ENCODE results near the gene LHFPL2.

LHFPL2 gene

DNA sequence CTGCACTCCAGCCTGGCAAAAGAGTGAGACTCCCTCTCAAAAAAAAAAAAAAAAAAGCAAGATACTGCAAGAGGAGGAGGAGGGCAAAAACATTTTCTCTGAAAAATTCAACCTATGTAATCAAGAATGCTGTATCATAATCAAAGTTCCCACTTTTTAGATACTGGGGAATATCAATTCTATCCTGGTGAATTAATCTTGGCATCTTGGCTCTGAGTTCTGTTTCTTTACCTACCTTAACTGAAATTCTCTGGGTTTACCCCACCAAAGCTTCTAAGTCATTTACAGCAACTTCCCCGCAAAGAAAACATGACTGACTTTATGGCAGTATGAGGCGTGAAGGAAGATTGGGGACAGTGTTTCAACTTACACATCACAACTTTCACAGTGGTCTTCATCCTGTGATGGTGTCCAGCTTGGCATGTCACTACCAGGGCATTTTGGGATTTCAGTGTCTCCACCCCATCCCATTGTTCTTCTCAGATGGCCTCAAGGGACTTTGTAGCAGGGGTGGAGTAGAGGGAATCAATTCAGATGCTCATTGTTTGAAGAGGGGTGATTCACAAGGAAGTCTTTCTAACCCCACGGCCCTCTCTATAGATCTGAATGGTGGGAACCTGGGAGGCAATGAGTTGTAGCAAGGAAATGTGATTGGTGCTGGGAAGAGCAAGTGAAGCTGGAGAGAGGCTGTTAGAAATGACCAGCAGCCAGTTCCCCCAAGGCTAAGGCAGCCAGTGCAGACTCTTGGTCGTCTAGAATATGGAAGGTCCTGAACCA, 157.7 kb downstream of the LHFPL2 start:
- H3K9me3 ChIP-seq (ENCODE audit: control insufficient read depth, insufficient read depth, low read length), result no peaks in the 10 kb centered on the region
- peaks cover 9% of the 10 kb centered on the region; the same call in 1 of the 2 replicates for H3K36me3 ChIP-seq (ENCODE audit: control insufficient read depth, low read length)
- H3F3A ChIP-seq (ENCODE audit: control insufficient read depth, insufficient read depth), result no peaks in the 10 kb centered on the region
- no peaks in the 10 kb centered on the region for H3K9me2 ChIP-seq (replicated peaks; ENCODE audit: control insufficient read depth, low read length)
- H3K79me2 ChIP-seq (ENCODE audit: control insufficient read depth, low read length), result no peaks in the 10 kb centered on the region
- TF ChIP-seq EZH2phosphoT487 (IDR thresholded peaks at IDR 0.05; ENCODE audit: borderline replicate concordance, low read length), result no peak
- TF ChIP-seq, protein P1, sequence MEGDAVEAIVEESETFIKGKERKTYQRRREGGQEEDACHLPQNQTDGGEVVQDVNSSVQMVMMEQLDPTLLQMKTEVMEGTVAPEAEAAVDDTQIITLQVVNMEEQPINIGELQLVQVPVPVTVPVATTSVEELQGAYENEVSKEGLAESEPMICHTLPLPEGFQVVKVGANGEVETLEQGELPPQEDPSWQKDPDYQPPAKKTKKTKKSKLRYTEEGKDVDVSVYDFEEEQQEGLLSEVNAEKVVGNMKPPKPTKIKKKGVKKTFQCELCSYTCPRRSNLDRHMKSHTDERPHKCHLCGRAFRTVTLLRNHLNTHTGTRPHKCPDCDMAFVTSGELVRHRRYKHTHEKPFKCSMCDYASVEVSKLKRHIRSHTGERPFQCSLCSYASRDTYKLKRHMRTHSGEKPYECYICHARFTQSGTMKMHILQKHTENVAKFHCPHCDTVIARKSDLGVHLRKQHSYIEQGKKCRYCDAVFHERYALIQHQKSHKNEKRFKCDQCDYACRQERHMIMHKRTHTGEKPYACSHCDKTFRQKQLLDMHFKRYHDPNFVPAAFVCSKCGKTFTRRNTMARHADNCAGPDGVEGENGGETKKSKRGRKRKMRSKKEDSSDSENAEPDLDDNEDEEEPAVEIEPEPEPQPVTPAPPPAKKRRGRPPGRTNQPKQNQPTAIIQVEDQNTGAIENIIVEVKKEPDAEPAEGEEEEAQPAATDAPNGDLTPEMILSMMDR (IDR thresholded peaks at IDR 0.05; ENCODE audit: low read depth, low read length, poor library complexity, severe bottlenecking), result no peak
- no peak overlapping the region for H3K27ac ChIP-seq (ENCODE audit: low read depth, low read length)
- H3K4me2 ChIP-seq (ENCODE audit: low read length), result no peak overlapping the region
- H4K20me1 ChIP-seq (ENCODE audit: control insufficient read depth, insufficient read depth, low read depth, low read length), result no peaks in the 10 kb centered on the region
- no peaks in the 10 kb centered on the region for H3K27me3 ChIP-seq (ENCODE audit: control insufficient read depth, low read length)
- H3K4me1 ChIP-seq (ENCODE audit: control insufficient read depth, low read length), result peaks cover 3% of the 10 kb centered on the region
- no peak overlapping the region for H3K4me3 ChIP-seq (ENCODE audit: low read length)

DNA sequence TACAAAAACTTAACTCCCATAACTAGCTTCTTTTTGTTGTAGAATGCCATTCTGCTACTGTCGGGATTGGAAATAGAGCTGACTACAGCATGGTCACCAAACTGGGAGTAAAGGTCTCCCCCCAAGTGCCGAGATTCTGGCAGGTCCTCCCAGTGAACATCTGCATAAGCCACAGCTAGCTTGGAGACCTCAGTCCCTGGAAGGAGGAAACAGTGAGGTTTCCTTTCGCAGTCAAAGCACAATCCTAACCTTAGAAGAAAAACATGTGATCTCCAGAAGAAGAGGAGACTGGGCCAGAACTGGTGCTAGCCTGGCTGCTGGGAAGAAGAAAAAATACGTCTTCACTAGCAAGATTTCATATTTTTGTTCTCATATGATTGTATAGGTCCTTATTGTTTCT, 160.7 kb downstream of the LHFPL2 start:
- TF ChIP-seq, protein P1 (IDR thresholded peaks at IDR 0.05; ENCODE audit: low read depth, low read length, poor library complexity, severe bottlenecking), result no peak
- TF ChIP-seq EZH2phosphoT487 (IDR thresholded peaks at IDR 0.05; ENCODE audit: borderline replicate concordance, low read length), result no peak
- H3K9me2 ChIP-seq (replicated peaks; ENCODE audit: control insufficient read depth, low read length), result no peaks in the 10 kb centered on the region
- H3K4me1 ChIP-seq (ENCODE audit: control insufficient read depth, low read length), result peaks cover 18% of the 10 kb centered on the region
- no peak overlapping the region for H3K4me2 ChIP-seq (ENCODE audit: low read length)
- H3K4me3 ChIP-seq (ENCODE audit: low read length), result no peak overlapping the region
- no peaks in the 10 kb centered on the region for H4K20me1 ChIP-seq (ENCODE audit: control insufficient read depth, insufficient read depth, low read depth, low read length)
- peaks cover 9% of the 10 kb centered on the region; the same call in 1 of the 2 replicates for H3K36me3 ChIP-seq (ENCODE audit: control insufficient read depth, low read length)
- H3K27ac ChIP-seq (ENCODE audit: low read depth, low read length), result no peak overlapping the region
- H3K9me3 ChIP-seq (ENCODE audit: control insufficient read depth, insufficient read depth, low read length), result no peaks in the 10 kb centered on the region
- no peaks in the 10 kb centered on the region for H3K27me3 ChIP-seq (ENCODE audit: control insufficient read depth, low read length)
- no peaks in the 10 kb centered on the region for H3K79me2 ChIP-seq (ENCODE audit: control insufficient read depth, low read length)
- H3F3A ChIP-seq (ENCODE audit: control insufficient read depth, insufficient read depth), result 0 out of 2 replicates have a peak, but pooled peaks cover under 1% of the 10 kb centered on the region

GRCh38 chr5:78486218-78486617, 162.4 kb downstream of the LHFPL2 start:
- no peaks in the 10 kb centered on the region for H3K79me2 ChIP-seq (ENCODE audit: control insufficient read depth, low read length)
- H3K9me3 ChIP-seq (ENCODE audit: control insufficient read depth, insufficient read depth, low read length), result no peaks in the 10 kb centered on the region
- H3K4me3 ChIP-seq (ENCODE audit: low read length), result no peak overlapping the region
- H3K4me2 ChIP-seq (ENCODE audit: low read length), result no peak overlapping the region
- no peaks in the 10 kb centered on the region for H3K27me3 ChIP-seq (ENCODE audit: control insufficient read depth, low read length)
- TF ChIP-seq, protein P1 (IDR thresholded peaks at IDR 0.05; ENCODE audit: low read depth, low read length, poor library complexity, severe bottlenecking), result no peak
- TF ChIP-seq EZH2phosphoT487 (IDR thresholded peaks at IDR 0.05; ENCODE audit: borderline replicate concordance, low read length), result no peak
- no peak overlapping the region for H3K27ac ChIP-seq (ENCODE audit: low read depth, low read length)
- H3K36me3 ChIP-seq (ENCODE audit: control insufficient read depth, low read length), result peaks cover 9% of the 10 kb centered on the region; the same call in 1 of the 2 replicates
- no peaks in the 10 kb centered on the region for H4K20me1 ChIP-seq (ENCODE audit: control insufficient read depth, insufficient read depth, low read depth, low read length)
- 0 out of 2 replicates have a peak, but pooled peaks cover 4% of the 10 kb centered on the region for H3F3A ChIP-seq (ENCODE audit: control insufficient read depth, insufficient read depth)
- peaks cover 20% of the 10 kb centered on the region for H3K4me1 ChIP-seq (ENCODE audit: control insufficient read depth, low read length)
- no peaks in the 10 kb centered on the region for H3K9me2 ChIP-seq (replicated peaks; ENCODE audit: control insufficient read depth, low read length)
